ENCODE results near the gene CFAP251.

DNA sequence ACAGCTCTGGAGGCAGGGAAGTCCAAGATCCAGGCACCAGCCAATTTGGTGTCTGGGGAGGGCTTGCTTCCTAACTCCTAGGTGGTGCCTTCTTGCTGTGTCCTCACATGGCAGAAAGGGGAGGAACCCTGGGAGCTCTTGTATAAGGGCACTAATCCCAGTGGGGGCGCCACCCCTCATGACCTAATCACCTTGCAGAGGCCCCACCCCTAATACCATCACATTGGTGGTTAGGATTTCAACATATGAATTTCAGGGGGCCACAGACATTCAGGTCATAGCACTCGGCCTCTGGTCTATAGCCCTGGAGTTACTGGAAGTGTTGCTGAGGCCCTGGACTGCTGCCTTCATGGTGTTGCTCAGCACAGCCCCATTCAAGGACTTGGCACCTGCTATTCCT, 15.2 kb upstream of the CFAP251 start:
- TF ChIP-seq, protein P1, sequence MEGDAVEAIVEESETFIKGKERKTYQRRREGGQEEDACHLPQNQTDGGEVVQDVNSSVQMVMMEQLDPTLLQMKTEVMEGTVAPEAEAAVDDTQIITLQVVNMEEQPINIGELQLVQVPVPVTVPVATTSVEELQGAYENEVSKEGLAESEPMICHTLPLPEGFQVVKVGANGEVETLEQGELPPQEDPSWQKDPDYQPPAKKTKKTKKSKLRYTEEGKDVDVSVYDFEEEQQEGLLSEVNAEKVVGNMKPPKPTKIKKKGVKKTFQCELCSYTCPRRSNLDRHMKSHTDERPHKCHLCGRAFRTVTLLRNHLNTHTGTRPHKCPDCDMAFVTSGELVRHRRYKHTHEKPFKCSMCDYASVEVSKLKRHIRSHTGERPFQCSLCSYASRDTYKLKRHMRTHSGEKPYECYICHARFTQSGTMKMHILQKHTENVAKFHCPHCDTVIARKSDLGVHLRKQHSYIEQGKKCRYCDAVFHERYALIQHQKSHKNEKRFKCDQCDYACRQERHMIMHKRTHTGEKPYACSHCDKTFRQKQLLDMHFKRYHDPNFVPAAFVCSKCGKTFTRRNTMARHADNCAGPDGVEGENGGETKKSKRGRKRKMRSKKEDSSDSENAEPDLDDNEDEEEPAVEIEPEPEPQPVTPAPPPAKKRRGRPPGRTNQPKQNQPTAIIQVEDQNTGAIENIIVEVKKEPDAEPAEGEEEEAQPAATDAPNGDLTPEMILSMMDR (IDR thresholded peaks at IDR 0.05 in 4 of 5, conservative IDR thresholded peaks at IDR 0.05 in 1 of 5): no peak
- TF ChIP-seq POLR2A (IDR thresholded peaks at IDR 0.05): no peak

All from gastrocnemius medialis (tissue), 4 donors.